GM23338 (cell line): ENCODE measurements around the gene CYSTM1. TPM values are rescaled to one million over a fixed set of nuclear protein-coding genes. Genes with fewer than 3 reads are reported as not detected.

Source experiments
- ATAC-seq: fragments of 200-7000 bp; cut with Tn5 transposase; 3 replicates; pipeline ENCODE4 v1.9.1; 2020
- DNase-seq: peaks from one replicate; pipeline ENCODE4 v3.0.0-alpha.2; 2015; ENCODE audit warnings: low spot score
- H2AFZ ChIP-seq: fragments of 200-600 bp; sonication (generic); 2 replicates; pipeline ENCODE4 v1.8.0; 2016; ENCODE audit warnings: antibody characterized with exemption, mild to moderate bottlenecking, moderate library complexity
- H3F3A ChIP-seq: fragments of 200-600 bp; sonication (generic); replicated peaks from 2 replicates; pipeline ENCODE4 v1.8.0; 2017; ENCODE audit warnings: antibody characterized with exemption, mixed run types, low read depth
- H3K27ac ChIP-seq: fragments of 200-600 bp; sonication (generic); 2 replicates; pipeline ENCODE4 v1.6.1; 2016; ENCODE audit warnings: low read depth
- H3K27me3 ChIP-seq: fragments of 200-600 bp; sonication (generic); 2 replicates; pipeline ENCODE4 v1.8.0; 2016; ENCODE audit warnings: mild to moderate bottlenecking, mixed run types, moderate library complexity; ENCODE audit not compliant: insufficient read depth
- H3K36me3 ChIP-seq: fragments of 200-600 bp; sonication (generic); 2 replicates; pipeline ENCODE4 v1.8.0; 2016; ENCODE audit warnings: mild to moderate bottlenecking; ENCODE audit not compliant: insufficient read depth
- H3K4me1 ChIP-seq: fragments of 200-600 bp; sonication (generic); 2 replicates; pipeline ENCODE4 v1.8.0; 2016; ENCODE audit warnings: mild to moderate bottlenecking, moderate library complexity; ENCODE audit not compliant: insufficient read depth
- H3K4me2 ChIP-seq: fragments of 200-600 bp; sonication (generic); 2 replicates; pipeline ENCODE4 v1.7.1; 2017; ENCODE audit warnings: mixed run types
- H3K4me3 ChIP-seq: fragments of 200-600 bp; sonication (generic); 2 replicates; pipeline ENCODE4 v1.6.1; 2016; ENCODE audit warnings: mixed run types
- H3K79me2 ChIP-seq: fragments of 200-600 bp; sonication (generic); replicated peaks from 2 replicates; pipeline ENCODE4 v1.8.0; 2017; ENCODE audit warnings: mild to moderate bottlenecking; ENCODE audit not compliant: insufficient read depth
- H3K9me2 ChIP-seq: fragments of 200-600 bp; sonication (generic); 2 replicates; pipeline ENCODE4 v1.8.0; 2017; ENCODE audit not compliant: insufficient read depth
- H4K20me1 ChIP-seq: fragments of 200-600 bp; sonication (generic); replicated peaks from 2 replicates; pipeline ENCODE4 v1.8.0; 2017; ENCODE audit warnings: mild to moderate bottlenecking; ENCODE audit not compliant: insufficient read depth
- H3K27ac Mint-ChIP-seq: 2 replicates; pipeline ENCODE4 v1.8.0; 2020; ENCODE audit warnings: inconsistent platforms, mild to moderate bottlenecking, moderate library complexity, mixed read lengths
- H3K27me3 Mint-ChIP-seq: 3 replicates; pipeline ENCODE4 v1.8.0; 2022; ENCODE audit warnings: low read depth, mild to moderate bottlenecking, moderate library complexity, mixed read lengths, inconsistent platforms; ENCODE audit not compliant: insufficient read depth, poor library complexity
- H3K36me3 Mint-ChIP-seq: 3 replicates; pipeline ENCODE4 v1.8.0; 2021; ENCODE audit warnings: low read depth, mild to moderate bottlenecking, inconsistent platforms, moderate library complexity, mixed read lengths
- H3K4me1 Mint-ChIP-seq: 3 replicates; pipeline ENCODE4 v1.8.0; 2020; ENCODE audit warnings: mild to moderate bottlenecking, inconsistent platforms, mixed read lengths
- H3K4me3 Mint-ChIP-seq: 3 replicates; pipeline ENCODE4 v1.8.0; 2021; ENCODE audit warnings: moderate library complexity, mild to moderate bottlenecking, inconsistent platforms, mixed read lengths
- H3K9me3 Mint-ChIP-seq: 3 replicates; pipeline ENCODE4 v1.8.0; 2020; ENCODE audit warnings: moderate library complexity, mild to moderate bottlenecking, inconsistent platforms, mixed read lengths
- ETS1 ChIP-seq: IDR thresholded peaks from 2 replicates; pipeline ENCODE4 v1.6.1; 2016; ENCODE audit warnings: antibody characterized with exemption
- EZH2 ChIP-seq: fragments of 200-600 bp; sonication (generic); IDR thresholded peaks from one replicate; pipeline ENCODE4 v1.8.0; 2017; ENCODE audit warnings: antibody characterized with exemption, mild to moderate bottlenecking, low read depth; ENCODE audit not compliant: unreplicated experiment
- NANOG ChIP-seq: IDR thresholded peaks from 2 replicates; pipeline ENCODE4 v1.6.1; 2016; ENCODE audit warnings: antibody characterized with exemption, borderline replicate concordance
- ZNF114 ChIP-seq: fragments of 250-450 bp; sonication (Bioruptor Pico); IDR thresholded peaks from 2 replicates; pipeline ENCODE4 v1.5.0; 2020; ENCODE audit warnings: mild to moderate bottlenecking, moderate library complexity
- ZNF462 ChIP-seq: fragments of 250-450 bp; sonication (Bioruptor Pico); IDR thresholded peaks from 2 replicates; pipeline ENCODE4 v1.5.0; 2020; ENCODE audit warnings: mild to moderate bottlenecking, moderate library complexity
- polyA plus RNA-seq: library from polyadenylated mRNA; unstranded; fragments of >200 nt; fragmentation: Nextera tagmentation; extraction: Ambion mirVana; gene quantifications from 2 replicates; pipeline ENCODE4 v1.2.1, GENCODE V29; 2016
- total RNA-seq: library from RNA; depleted of rRNA; stranded (reverse); fragments of >200 nt; shearing (Covaris generic); gene quantifications from 2 replicates; pipeline ENCODE4 v1.2.3, GENCODE V29; 2014

The CYSTM1 gene
- total and polyA plus RNA-seq, 2 experiments from 2014 or later = 14.4 to 46.0 TPM

GRCh38 chr5:140260089-140260656, 85.2 kb downstream of the CYSTM1 start (continued):
- TF ChIP-seq ZNF114 (CRISPR knock-in tag) (no peak), ZNF462 (CRISPR knock-in tag) (no peak)

- peaks cover 16% of the 10 kb centered on the region; the same call in 1 of the 2 replicates for H4K20me1 ChIP-seq
- H3F3A ChIP-seq = no peaks in the 10 kb centered on the region
- no peak overlapping the region for H3K4me3 ChIP-seq
- H2AFZ ChIP-seq = no peak overlapping the region
- Mint-ChIP-seq H3K4me1 (peaks cover 29% of the 10 kb centered on the region), H3K36me3 (peaks cover 24% of the 10 kb centered on the region), H3K9me3 (no peaks in the 10 kb centered on the region; the same call in 2 of the 3 replicates), H3K4me3 (no peak overlapping the region), H3K27me3 (peaks cover 2% of the 10 kb centered on the region), H3K27ac (peak overlapping the region; percentile 4; the same call in 1 of the 2 replicates)
- no peaks in the 10 kb centered on the region for H3K36me3 ChIP-seq
- H3K4me2 ChIP-seq = no peak overlapping the region
- no peaks in the 10 kb centered on the region for H3K9me2 ChIP-seq
- TF ChIP-seq NANOG (no peak), ZNF462 (CRISPR knock-in tag) (no peak), ZNF114 (CRISPR knock-in tag) (no peak), EZH2 (no peak), ETS1 (no peak)
- H3K27me3 ChIP-seq = no peaks in the 10 kb centered on the region
- DNase-seq (no peak), ATAC-seq (no peak; the same call in 2 of the 3 replicates)
- H3K79me2 ChIP-seq = peaks cover 53% of the 10 kb centered on the region
- H3K4me1 ChIP-seq = peaks cover 9% of the 10 kb centered on the region
- H3K27ac ChIP-seq = no peak overlapping the region
Measured at GRCh38 chr5:140261403-140262171, 86.6 kb downstream of the CYSTM1 start.
